Measurements from ENCODE around the gene FBXO47.
A peak's percentile ranks its signal among the peaks of the same experiment; 100 is the strongest.

The FBXO47 gene

DNA sequence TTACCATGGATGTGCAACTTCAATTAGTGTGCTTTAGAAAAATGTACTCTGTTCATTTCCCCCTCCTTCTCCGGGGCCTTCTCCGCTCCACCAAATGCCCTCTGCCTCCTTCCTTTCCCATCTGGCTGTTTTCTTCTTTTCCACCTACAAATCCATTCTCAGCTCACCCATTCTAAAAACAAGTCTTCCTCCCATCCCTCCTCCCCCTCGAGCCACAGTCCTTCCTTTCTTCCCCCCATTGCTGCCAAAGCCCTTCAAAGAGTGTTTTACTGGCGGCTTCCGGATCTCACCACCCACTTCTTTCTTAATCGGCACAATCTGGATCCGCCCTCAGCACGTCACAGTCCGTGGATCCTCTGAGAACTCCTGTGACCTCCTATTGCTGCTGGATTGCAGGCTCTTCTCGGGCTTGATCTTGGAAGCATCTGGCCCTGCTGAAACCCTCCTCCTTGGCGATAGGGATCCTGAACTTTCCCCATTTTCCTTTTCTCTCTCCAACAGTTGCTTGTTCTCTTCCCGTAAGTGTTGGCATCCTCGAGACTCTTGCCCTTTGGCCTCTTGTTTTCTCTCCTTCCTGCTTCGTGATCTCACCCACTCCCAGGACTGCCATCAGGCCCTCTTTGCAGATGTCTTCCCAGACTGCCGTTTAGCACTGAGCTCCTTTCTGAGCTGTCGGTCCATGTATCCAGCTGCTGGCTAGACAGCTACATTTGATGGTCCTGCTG, 36.0 kb upstream of the FBXO47 start:
- H3K4me3 ChIP-seq (ENCODE audit: low read depth in 1 of 2, low read length in 2 of 2) = peak overlapping the region; percentile 5 to 8

DNA sequence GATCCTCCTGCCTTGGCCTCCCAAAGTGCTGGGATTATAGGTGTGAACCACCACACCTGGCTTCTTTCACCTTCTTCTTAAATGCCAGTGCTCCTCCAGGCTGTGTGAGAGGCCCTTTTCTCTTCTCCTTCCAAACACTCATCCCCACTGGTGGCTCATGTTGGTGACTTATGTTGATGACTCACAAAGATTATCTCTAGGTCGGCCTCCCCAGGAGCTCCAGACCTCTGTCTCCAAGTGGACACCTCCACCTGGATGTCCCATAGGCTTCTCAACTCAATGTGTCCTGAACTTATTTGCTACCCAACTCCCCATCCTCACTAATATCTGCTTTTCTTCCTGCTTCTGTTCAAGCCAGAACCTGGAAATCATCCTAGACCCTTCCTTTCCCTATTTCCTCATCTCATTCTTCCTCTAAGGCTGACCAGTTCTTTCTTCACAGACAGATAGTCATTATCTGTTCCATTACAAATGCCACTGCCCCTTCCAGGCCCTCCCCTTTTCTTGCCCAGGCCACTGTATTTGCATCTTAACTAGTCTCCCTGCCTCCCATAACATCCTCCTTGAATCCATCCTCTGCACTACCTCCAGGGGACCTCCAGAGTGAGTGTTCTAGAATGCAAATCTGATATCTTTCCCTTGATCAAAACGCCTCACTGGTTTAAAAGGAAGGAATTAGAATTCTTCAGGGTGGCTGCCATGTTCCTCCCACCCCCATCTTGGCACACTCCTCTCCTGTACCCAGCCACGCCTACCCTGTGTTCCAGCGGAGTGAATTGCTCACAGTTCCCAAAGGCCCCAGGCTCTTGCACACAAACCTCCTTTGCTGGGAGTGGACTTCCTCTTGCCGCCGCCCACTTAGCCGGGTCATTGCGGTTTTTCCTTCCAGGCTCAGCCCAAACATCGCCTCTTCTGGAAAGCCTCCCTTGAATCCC, 34.8 kb upstream of the FBXO47 start:
- peak overlapping the region; percentile 56 for H3K27ac ChIP-seq (ENCODE audit: low read length)
- H3K4me1 ChIP-seq (ENCODE audit: control insufficient read depth in 1 of 2, insufficient read depth in 2 of 2, low read length in 2 of 2) = no peaks in the 10 kb centered on the region
- no peaks in the 10 kb centered on the region for H3K27me3 ChIP-seq (ENCODE audit: low read depth, low read length)
- H3K9me3 ChIP-seq (ENCODE audit: control insufficient read depth in 1 of 2, low read length in 2 of 2) = peaks cover 0 to 7% of the 10 kb centered on the region in 2 donors
- H3K36me3 ChIP-seq (ENCODE audit: control insufficient read depth in 1 of 2, insufficient read depth in 2 of 2, low read length in 2 of 2) = no peaks in the 10 kb centered on the region
- H3K4me3 ChIP-seq (ENCODE audit: low read depth in 1 of 2, low read length in 2 of 2) = peak overlapping the region in 1 of 2 donors; percentile 8

More for the DNA sequence above, 36.0 kb upstream of the FBXO47 start:
- no peaks in the 10 kb centered on the region for H3K4me1 ChIP-seq (ENCODE audit: control insufficient read depth in 1 of 2, insufficient read depth in 2 of 2, low read length in 2 of 2)
- no peaks in the 10 kb centered on the region for H3K27me3 ChIP-seq (ENCODE audit: low read depth, low read length)
- H3K27ac ChIP-seq (ENCODE audit: low read length) = peak overlapping the region; percentile 21
- no peaks in the 10 kb centered on the region for H3K9me3 ChIP-seq (ENCODE audit: control insufficient read depth in 1 of 2, low read length in 2 of 2)
- no peaks in the 10 kb centered on the region for H3K36me3 ChIP-seq (ENCODE audit: control insufficient read depth in 1 of 2, insufficient read depth in 2 of 2, low read length in 2 of 2)

DNA sequence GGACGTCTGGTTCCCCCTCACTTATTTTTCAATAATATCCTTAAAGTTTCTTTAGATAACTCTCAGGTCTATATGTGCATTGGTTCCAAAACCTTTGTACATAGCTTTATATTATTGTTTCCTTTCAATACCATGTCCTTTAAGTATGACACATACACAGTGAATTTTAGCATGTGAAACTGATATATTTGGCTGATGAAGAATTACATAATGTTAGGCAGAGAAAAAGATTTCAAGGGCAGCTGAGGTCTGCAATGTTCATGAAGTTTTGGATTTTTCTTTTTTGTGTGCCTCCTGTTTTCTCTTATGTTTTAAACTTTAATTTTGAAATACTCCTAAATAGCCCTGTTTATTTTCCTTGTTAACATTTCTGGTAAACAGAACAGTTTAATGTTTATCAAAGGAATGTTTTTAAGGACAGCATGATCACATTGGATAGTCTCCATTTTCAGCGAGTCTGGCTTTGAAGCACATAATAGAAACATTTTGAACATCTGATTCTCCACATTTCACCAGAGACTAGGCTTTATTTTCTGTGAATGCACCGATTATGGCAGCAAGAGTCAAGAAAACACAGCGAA, 32.9 kb upstream of the FBXO47 start:
- H3K9me3 ChIP-seq (ENCODE audit: control insufficient read depth in 1 of 2, low read length in 2 of 2) = peaks cover 0 to 15% of the 10 kb centered on the region in 2 donors
- H3K27me3 ChIP-seq (ENCODE audit: low read depth, low read length) = no peaks in the 10 kb centered on the region
- no peak overlapping the region for H3K27ac ChIP-seq (ENCODE audit: low read length)
- H3K4me1 ChIP-seq (ENCODE audit: control insufficient read depth in 1 of 2, insufficient read depth in 2 of 2, low read length in 2 of 2) = no peaks in the 10 kb centered on the region
- no peak overlapping the region for H3K4me3 ChIP-seq (ENCODE audit: low read depth in 1 of 2, low read length in 2 of 2)
- peaks cover 0 to 4% of the 10 kb centered on the region in 2 donors for H3K36me3 ChIP-seq (ENCODE audit: control insufficient read depth in 1 of 2, insufficient read depth in 2 of 2, low read length in 2 of 2)

DNA sequence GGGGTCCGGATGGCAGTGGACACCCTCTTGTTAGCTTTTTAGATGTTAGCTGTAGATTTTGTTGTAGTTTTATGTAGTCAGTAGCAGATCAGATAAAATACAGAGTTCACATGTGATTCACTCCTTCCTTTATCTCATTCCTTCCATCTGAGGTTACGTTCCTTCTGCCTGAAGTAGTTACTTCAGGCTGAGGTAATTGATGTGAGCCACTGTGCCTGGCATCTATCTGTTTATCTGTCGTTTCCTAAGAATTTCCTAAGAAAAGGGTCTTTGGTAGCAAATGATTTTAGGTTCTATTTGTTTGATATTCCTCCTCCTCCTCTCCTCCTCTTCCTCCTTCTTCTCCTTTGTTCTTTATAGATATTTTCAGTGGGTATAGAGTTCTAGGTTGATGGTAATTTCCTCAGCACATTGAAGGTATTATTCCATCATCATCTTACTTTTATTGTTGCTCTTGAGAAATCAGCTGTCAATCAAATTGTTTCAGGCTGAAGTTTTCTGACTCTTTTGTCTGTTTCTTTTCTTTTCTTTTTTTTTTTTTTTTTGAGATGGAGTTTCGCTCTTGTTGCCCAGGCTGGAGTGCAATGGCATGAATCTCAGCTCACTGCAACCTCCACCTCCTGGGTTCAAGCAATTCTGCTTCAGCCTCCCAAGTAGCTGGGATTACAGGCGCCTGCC, 29.6 kb upstream of the FBXO47 start:
- H3K4me3 ChIP-seq (ENCODE audit: low read depth in 1 of 2, low read length in 2 of 2) = no peak overlapping the region
- no peaks in the 10 kb centered on the region for H3K4me1 ChIP-seq (ENCODE audit: control insufficient read depth in 1 of 2, insufficient read depth in 2 of 2, low read length in 2 of 2)
- no peak overlapping the region for H3K27ac ChIP-seq (ENCODE audit: low read length)
- no peaks in the 10 kb centered on the region for H3K27me3 ChIP-seq (ENCODE audit: low read depth, low read length)
- H3K9me3 ChIP-seq (ENCODE audit: control insufficient read depth in 1 of 2, low read length in 2 of 2) = peaks cover 0 to 15% of the 10 kb centered on the region in 2 donors
- peaks cover 0 to 4% of the 10 kb centered on the region in 2 donors for H3K36me3 ChIP-seq (ENCODE audit: control insufficient read depth in 1 of 2, insufficient read depth in 2 of 2, low read length in 2 of 2)

DNA sequence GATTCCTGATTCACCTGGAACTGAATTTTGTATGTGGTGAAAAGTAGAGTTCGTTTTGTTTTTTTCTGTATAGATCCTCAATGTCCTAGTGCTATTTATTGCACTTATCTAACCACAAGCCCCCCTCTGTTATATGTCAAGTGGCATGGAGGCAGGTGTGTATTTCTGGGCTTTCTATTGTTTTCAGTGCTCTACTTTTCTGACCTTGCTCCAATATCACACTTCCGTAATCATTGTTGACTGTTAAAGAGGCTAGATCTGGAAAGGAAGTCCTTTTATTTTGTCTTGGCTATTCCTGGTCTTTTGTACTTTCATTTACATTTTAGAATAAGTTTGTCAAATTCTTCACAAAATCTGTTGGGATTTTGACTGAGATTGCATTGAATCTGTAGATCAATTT, 26.8 kb upstream of the FBXO47 start:
- no peaks in the 10 kb centered on the region for H3K4me1 ChIP-seq (ENCODE audit: control insufficient read depth in 1 of 2, insufficient read depth in 2 of 2, low read length in 2 of 2)
- H3K27ac ChIP-seq (ENCODE audit: low read length) = no peak overlapping the region
- H3K36me3 ChIP-seq (ENCODE audit: control insufficient read depth in 1 of 2, insufficient read depth in 2 of 2, low read length in 2 of 2) = peaks cover 0 to 4% of the 10 kb centered on the region in 2 donors
- H3K4me3 ChIP-seq (ENCODE audit: low read depth in 1 of 2, low read length in 2 of 2) = no peak overlapping the region
- H3K9me3 ChIP-seq (ENCODE audit: control insufficient read depth in 1 of 2, low read length in 2 of 2) = peaks cover 0 to 15% of the 10 kb centered on the region in 2 donors
- H3K27me3 ChIP-seq (ENCODE audit: low read depth, low read length) = no peaks in the 10 kb centered on the region

DNA sequence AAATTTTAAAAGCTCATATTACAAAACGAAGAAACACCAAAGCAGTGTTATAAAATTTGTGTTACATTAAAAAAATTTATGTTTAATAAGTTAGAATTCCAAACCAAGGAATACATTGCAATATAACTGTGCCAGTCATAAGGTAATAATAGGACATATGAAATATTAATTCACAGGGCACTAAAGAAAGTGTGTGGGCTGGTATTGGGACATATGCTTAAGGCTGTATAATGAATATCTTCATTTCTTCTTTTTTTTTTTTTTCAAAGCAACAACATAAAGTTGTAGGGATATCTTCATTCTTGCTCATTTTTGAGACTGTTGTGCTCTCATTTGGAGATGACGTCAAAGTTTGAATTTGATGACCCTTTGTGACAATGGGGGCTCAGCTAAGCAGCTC, 17.5 kb upstream of the FBXO47 start:
- H3K4me3 ChIP-seq (ENCODE audit: low read depth in 1 of 2, low read length in 2 of 2) = no peak overlapping the region
- no peak overlapping the region for H3K27ac ChIP-seq (ENCODE audit: low read length)
- no peaks in the 10 kb centered on the region for H3K9me3 ChIP-seq (ENCODE audit: control insufficient read depth in 1 of 2, low read length in 2 of 2)
- no peaks in the 10 kb centered on the region for H3K4me1 ChIP-seq (ENCODE audit: control insufficient read depth in 1 of 2, insufficient read depth in 2 of 2, low read length in 2 of 2)
- no peaks in the 10 kb centered on the region for H3K36me3 ChIP-seq (ENCODE audit: control insufficient read depth in 1 of 2, insufficient read depth in 2 of 2, low read length in 2 of 2)
- no peaks in the 10 kb centered on the region for H3K27me3 ChIP-seq (ENCODE audit: low read depth, low read length)

DNA sequence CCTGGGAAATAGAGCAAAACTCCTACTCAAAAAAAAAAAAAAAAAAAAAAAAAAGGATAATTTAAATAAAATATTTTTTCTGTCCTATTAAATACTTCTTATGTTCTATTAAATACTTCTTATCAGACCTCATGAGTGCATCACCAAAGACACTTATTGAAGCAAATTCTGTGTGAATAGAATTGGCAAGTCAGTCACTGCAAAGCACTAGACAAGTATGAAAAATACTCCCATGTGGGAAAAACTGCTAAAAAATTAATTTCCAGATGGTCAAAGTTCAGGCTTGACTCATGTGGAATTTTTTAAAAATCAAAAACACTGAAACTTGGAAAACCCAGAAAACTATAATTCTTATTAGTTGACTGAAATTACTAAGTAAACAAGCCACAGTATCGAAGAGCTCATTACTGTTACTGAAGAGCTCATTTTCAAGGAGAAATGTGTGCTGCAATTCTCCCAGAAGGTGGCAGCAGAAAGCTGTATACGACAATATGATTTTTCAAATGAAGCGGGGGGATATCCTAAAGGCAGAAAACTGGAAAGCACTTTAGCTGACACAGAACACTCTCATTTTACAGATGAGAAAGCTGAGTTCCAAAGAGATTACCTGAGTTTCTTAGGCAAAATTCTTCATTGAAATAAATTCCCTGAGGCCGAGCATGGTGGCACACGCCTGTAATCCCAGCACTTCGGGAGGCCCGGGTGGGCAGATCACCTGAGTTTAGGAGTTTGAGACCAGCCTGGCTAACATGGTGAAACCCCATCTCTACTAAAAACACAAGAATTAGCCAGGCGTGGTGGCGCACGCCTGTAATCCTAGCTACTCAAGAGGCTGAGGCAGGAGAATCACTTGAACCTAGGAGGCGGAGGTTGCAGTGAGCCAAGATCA, 15.9 kb upstream of the FBXO47 start:
- Histone ChIP-seq H3K36me3 (ENCODE audit: control insufficient read depth in 1 of 2, insufficient read depth in 2 of 2, low read length in 2 of 2) (no peaks in the 10 kb centered on the region), H3K27me3 (ENCODE audit: low read depth, low read length) (no peaks in the 10 kb centered on the region), H3K9me3 (ENCODE audit: control insufficient read depth in 1 of 2, low read length in 2 of 2) (no peaks in the 10 kb centered on the region), H3K4me1 (ENCODE audit: control insufficient read depth in 1 of 2, insufficient read depth in 2 of 2, low read length in 2 of 2) (no peaks in the 10 kb centered on the region), H3K4me3 (ENCODE audit: low read depth in 1 of 2, low read length in 2 of 2) (no peak overlapping the region), H3K27ac (ENCODE audit: low read length) (no peak overlapping the region)

DNA sequence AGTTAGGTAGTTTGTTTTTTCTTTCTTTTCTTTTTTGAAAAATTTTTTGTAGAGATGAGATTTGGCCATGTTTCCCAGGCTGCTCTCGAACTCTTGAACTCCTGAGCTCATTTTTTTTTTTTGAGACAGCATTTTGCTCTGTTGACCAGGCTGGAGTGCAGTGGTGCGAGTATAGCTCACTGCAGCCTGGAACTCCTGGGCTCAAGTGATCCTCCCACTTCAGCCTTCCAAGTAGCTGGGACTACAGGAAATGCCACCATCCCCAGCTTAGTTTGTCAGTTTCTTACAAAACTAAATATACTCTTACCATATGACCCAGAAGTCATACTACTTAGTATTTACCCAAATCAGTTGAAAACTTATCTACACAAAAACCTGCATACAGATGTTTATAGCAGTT, 14.4 kb upstream of the FBXO47 start:
- H3K4me3 ChIP-seq (ENCODE audit: low read depth in 1 of 2, low read length in 2 of 2) = no peak overlapping the region
- H3K27me3 ChIP-seq (ENCODE audit: low read depth, low read length) = no peaks in the 10 kb centered on the region
- no peak overlapping the region for H3K27ac ChIP-seq (ENCODE audit: low read length)
- H3K36me3 ChIP-seq (ENCODE audit: control insufficient read depth in 1 of 2, insufficient read depth in 2 of 2, low read length in 2 of 2) = no peaks in the 10 kb centered on the region
- H3K4me1 ChIP-seq (ENCODE audit: control insufficient read depth in 1 of 2, insufficient read depth in 2 of 2, low read length in 2 of 2) = no peaks in the 10 kb centered on the region
- H3K9me3 ChIP-seq (ENCODE audit: control insufficient read depth in 1 of 2, low read length in 2 of 2) = no peaks in the 10 kb centered on the region

DNA sequence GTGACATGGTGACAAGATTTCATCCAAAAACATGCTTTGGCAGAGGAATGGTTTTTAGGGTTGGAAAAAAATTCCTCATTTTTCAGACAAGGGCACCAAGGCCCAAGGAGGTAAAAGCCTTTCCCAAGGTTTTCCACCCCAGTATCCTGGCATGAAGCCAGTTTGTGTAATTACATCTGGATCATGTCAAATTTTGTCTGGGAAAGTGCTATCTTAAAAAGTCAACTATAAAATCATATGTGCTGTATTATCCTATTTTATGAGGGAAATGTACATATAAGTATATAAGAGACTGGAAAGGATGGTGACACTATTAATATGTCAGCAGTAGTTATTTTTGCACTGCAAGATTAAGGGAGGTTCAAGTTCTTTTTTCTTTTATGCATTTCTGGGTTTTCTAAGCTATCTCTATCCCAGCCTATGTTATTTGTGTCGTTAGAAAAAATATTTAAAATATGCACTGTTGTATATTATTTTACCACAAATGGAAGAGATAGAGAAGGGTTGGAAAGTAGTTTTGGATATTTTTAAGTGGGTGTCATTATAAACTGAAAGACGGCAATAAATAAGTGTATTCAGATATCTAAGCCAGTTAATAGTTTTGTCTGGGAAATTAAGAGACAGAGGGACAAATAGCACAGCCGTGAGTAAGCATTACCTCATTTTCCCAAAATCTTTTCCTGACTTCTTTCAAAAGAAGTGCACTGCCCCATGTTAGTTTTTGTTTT, 13.5 kb upstream of the FBXO47 start:
- Histone ChIP-seq H3K27ac (ENCODE audit: low read length) (no peak overlapping the region), H3K4me1 (ENCODE audit: control insufficient read depth in 1 of 2, insufficient read depth in 2 of 2, low read length in 2 of 2) (no peaks in the 10 kb centered on the region), H3K36me3 (ENCODE audit: control insufficient read depth in 1 of 2, insufficient read depth in 2 of 2, low read length in 2 of 2) (no peaks in the 10 kb centered on the region), H3K9me3 (ENCODE audit: control insufficient read depth in 1 of 2, low read length in 2 of 2) (no peaks in the 10 kb centered on the region), H3K27me3 (ENCODE audit: low read depth, low read length) (no peaks in the 10 kb centered on the region), H3K4me3 (ENCODE audit: low read depth in 1 of 2, low read length in 2 of 2) (no peak overlapping the region)

DNA sequence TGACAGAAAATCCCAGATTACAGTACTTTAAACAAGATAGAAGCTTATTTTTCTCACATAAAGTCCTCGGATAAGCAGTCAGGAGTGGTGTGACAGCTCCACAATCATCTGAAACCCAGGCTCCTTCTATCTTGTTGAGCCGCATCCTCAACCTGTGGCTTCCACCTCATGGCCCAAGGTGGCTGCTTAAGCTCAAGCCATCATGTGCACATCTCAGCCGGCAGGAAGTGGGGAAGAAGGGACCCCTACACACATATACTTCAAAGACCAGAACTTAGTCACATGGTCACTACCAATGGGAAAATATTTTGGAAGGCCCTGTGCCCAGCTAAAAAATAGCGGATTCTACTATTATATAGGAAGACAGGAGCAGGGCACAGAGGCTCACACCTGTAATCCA, 11.0 kb upstream of the FBXO47 start:
- Histone ChIP-seq H3K27ac (ENCODE audit: low read length) (no peak overlapping the region), H3K27me3 (ENCODE audit: low read depth, low read length) (no peaks in the 10 kb centered on the region), H3K36me3 (ENCODE audit: control insufficient read depth in 1 of 2, insufficient read depth in 2 of 2, low read length in 2 of 2) (no peaks in the 10 kb centered on the region), H3K4me1 (ENCODE audit: control insufficient read depth in 1 of 2, insufficient read depth in 2 of 2, low read length in 2 of 2) (no peaks in the 10 kb centered on the region), H3K4me3 (ENCODE audit: low read depth in 1 of 2, low read length in 2 of 2) (no peak overlapping the region), H3K9me3 (ENCODE audit: control insufficient read depth in 1 of 2, low read length in 2 of 2) (no peaks in the 10 kb centered on the region)
